RWPE2 (cell line): ENCODE results near the gene CYP3A4.

Experiments used
- ATAC-seq: fragments of 200-7000 bp; cut with Tn5 transposase; 3 replicates; pipeline ENCODE4 v1.9.1; 2021; ENCODE audit warnings: low read depth
- DNase-seq: peaks from one replicate; pipeline ENCODE4 v3.0.0-alpha.2; 2020; ENCODE audit warnings: low spot score
- H3K27ac ChIP-seq: fragments of 450-650 bp; 2 replicates; pipeline ENCODE4 v1.5.1; 2017; ENCODE audit warnings: mild to moderate bottlenecking; ENCODE audit not compliant: poor library complexity, severe bottlenecking
- H3K27me3 ChIP-seq: fragments of 250-450 bp; sonication (Bioruptor Pico); 2 replicates; pipeline ENCODE4 v1.5.1; 2021; ENCODE audit warnings: mild to moderate bottlenecking, moderate library complexity; ENCODE audit not compliant: insufficient read depth, poor library complexity, severe bottlenecking
- H3K36me3 ChIP-seq: fragments of 250-450 bp; sonication (Bioruptor Pico); 2 replicates; pipeline ENCODE4 v1.5.1; 2020; ENCODE audit warnings: low read depth, mild to moderate bottlenecking, moderate library complexity
- H3K4me1 ChIP-seq: fragments of 250-450 bp; sonication (Bioruptor Pico); 2 replicates; pipeline ENCODE4 v1.5.1; 2021; ENCODE audit warnings: mild to moderate bottlenecking, moderate library complexity; ENCODE audit not compliant: insufficient read depth, poor library complexity, severe bottlenecking
- H3K4me3 ChIP-seq: fragments of 250-450 bp; sonication (Bioruptor Pico); 2 replicates; pipeline ENCODE4 v1.5.1; 2021; ENCODE audit warnings: mild to moderate bottlenecking, moderate library complexity; ENCODE audit not compliant: severe bottlenecking
- H3K9me3 ChIP-seq: fragments of 250-450 bp; sonication (Bioruptor Pico); 2 replicates; pipeline ENCODE4 v1.5.1; 2021; ENCODE audit warnings: mild to moderate bottlenecking, moderate library complexity; ENCODE audit not compliant: severe bottlenecking
- TF ChIP-seq, protein P1 (sequence below): fragments of 450-650 bp; IDR thresholded peaks from one replicate; pipeline ENCODE4 v1.5.1; 2017; ENCODE audit warnings: mild to moderate bottlenecking, moderate library complexity; ENCODE audit not compliant: poor library complexity, severe bottlenecking

CYP3A4 gene

DNA sequence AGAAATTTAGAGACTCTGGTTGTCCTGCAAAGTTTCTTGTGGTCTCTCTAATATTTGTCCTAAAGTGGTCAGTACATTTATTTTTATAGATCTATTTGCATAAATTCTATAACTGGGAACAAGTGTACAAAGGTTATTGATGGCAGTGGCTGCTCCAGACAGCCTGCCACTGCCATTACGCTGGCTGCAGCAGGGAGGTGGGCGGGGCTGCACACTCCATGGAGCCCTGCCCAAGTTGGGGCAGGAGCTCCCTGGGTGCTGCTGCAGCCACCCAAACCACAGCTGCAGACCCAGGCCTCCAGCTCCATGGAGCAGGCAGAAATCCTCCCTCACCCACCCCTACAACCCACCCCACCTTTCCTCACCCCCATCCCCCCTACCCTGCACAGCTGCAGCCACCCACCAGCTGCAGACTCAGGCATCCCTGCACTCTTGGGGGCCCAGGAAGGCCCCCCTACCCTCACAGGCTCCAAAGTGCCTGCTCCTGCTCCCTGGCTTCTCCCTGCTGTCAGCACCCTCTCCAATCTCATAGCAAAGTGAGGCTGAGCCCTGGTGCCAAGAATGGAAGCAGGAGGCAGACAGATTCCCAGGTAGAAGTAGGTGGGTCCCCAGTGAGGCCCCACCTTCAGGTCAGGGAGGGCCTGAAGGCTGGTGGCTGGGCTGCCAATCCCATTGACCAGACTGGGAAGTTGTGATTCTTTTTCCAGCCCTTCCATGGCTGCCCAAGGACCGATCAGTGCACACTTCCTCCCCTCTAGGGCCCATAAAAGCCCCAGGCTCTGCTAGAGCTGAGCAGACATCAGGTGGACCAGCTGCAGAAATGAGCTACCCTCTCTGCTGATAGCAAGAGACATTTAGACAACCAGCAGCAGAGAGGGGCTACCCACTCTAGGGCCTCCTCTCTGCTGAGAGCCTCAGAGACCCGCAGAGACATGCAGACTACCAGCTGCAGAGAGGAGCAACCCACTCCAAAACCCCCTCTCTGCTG is 39.0 kb upstream of the CYP3A4 start:
- H3K4me3 ChIP-seq: no peak overlapping the region
- ATAC-seq (no peak), DNase-seq (no peak)
- no peak overlapping the region for H3K27ac ChIP-seq
- H3K9me3 ChIP-seq: no peaks in the 10 kb centered on the region
- TF ChIP-seq, protein P1, sequence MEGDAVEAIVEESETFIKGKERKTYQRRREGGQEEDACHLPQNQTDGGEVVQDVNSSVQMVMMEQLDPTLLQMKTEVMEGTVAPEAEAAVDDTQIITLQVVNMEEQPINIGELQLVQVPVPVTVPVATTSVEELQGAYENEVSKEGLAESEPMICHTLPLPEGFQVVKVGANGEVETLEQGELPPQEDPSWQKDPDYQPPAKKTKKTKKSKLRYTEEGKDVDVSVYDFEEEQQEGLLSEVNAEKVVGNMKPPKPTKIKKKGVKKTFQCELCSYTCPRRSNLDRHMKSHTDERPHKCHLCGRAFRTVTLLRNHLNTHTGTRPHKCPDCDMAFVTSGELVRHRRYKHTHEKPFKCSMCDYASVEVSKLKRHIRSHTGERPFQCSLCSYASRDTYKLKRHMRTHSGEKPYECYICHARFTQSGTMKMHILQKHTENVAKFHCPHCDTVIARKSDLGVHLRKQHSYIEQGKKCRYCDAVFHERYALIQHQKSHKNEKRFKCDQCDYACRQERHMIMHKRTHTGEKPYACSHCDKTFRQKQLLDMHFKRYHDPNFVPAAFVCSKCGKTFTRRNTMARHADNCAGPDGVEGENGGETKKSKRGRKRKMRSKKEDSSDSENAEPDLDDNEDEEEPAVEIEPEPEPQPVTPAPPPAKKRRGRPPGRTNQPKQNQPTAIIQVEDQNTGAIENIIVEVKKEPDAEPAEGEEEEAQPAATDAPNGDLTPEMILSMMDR: no peak
- H3K36me3 ChIP-seq: no peaks in the 10 kb centered on the region
- H3K4me1 ChIP-seq: no peaks in the 10 kb centered on the region
- H3K27me3 ChIP-seq: no peaks in the 10 kb centered on the region

DNA sequence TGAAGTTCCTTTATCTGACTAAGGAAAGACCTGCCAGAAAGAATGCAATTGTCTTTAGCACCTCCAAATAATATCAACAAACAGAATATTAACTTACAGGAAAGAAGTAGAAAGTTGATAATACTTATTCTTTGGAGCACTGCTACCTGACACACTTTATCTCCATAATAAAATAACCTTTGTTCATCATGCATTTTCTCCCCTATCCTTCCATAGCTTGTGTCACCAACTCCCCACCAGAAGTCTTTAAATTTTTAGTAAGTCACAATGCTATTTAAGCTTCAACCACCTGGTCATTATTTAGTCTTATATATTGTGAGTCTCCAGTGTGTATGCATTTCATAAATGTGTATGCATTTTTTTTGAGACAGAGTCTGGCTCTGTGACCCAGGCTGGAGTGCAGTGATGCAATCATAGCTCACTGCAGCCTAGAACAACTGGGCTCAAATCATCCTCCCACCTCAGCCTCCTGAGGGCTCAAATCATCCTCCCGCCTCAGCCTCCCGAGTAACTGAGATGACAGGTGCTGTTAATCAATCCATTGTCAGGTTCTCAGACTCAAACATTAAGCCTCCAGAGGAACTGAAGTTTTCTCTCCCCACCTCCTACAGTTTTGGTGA is 36.5 kb upstream of the CYP3A4 start:
- TF ChIP-seq, protein P1: no peak
- no peaks in the 10 kb centered on the region for H3K4me1 ChIP-seq
- no peak for ATAC-seq
- H3K27me3 ChIP-seq: no peaks in the 10 kb centered on the region
- H3K36me3 ChIP-seq: no peaks in the 10 kb centered on the region
- DNase-seq: no peak
- H3K4me3 ChIP-seq: no peak overlapping the region
- H3K27ac ChIP-seq: no peak overlapping the region
- H3K9me3 ChIP-seq: no peaks in the 10 kb centered on the region

DNA sequence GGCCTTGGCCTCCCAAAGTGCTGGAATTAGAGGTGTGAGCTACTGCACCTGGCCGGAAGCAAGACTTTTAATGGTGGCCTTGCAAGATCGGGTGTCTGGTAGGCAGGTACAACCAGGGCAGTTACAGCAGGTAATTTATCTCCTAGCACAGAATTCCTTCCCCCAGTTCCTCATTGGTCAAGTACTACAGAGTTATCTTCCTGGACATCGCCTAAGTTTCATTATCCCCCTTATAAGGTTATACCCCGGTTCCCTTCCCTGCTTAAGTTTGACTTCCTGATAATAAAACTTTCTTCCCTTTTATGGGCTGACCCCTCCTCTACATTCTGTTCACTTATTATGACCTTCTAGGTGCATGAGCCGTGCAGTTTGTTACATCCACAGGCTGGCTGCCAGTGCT is 24.8 kb upstream of the CYP3A4 start:
- DNase-seq (no peak), ATAC-seq (no peak)
- Histone ChIP-seq H3K27ac (no peak overlapping the region), H3K4me3 (no peak overlapping the region), H3K9me3 (no peaks in the 10 kb centered on the region), H3K4me1 (no peaks in the 10 kb centered on the region), H3K36me3 (no peaks in the 10 kb centered on the region), H3K27me3 (no peaks in the 10 kb centered on the region)
- TF ChIP-seq, protein P1: no peak

DNA sequence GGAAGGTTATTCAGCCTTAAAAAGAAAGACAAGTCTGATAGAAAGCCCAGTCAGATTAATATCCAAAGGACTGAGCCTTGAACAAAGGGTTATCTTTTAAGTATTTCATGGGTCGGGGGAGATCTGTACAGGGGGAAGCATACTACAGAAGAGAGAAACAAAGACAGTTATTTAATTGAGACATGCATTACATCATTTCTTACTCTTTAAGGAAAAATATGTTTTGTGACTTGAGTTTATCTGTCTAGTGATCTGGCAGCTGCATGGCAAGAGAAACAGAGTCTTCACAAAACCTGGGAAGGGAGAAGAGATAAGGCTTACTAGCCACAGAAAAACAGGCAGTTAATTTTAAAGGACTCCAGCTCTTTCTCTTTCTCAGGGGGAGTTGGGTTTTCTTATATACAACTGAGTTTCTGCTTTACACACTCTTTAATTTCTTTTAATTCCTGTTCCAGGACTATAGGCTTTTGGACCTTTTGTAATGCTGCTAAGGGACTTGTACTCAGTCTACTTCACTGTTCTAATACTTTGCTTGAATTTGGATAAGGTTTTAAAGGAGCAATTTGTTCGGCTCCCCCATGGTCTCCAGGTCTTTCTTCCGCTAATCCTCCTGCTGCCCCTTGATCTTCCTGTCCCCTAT is 23.0 kb upstream of the CYP3A4 start:
- DNase-seq (no peak), ATAC-seq (no peak)
- Histone ChIP-seq H3K9me3 (no peaks in the 10 kb centered on the region), H3K27ac (no peak overlapping the region), H3K36me3 (no peaks in the 10 kb centered on the region), H3K27me3 (no peaks in the 10 kb centered on the region), H3K4me3 (no peak overlapping the region), H3K4me1 (no peaks in the 10 kb centered on the region)
- TF ChIP-seq, protein P1: no peak
